ENCODE data around the gene KLHL5. TPM values are rescaled to one million over a fixed set of nuclear protein-coding genes. Genes with fewer than 3 reads are reported as not detected.

KLHL5 gene
- total and polyA plus RNA-seq, 4 donors, result 14.2 to 65.4 (median 25.6) TPM

DNA sequence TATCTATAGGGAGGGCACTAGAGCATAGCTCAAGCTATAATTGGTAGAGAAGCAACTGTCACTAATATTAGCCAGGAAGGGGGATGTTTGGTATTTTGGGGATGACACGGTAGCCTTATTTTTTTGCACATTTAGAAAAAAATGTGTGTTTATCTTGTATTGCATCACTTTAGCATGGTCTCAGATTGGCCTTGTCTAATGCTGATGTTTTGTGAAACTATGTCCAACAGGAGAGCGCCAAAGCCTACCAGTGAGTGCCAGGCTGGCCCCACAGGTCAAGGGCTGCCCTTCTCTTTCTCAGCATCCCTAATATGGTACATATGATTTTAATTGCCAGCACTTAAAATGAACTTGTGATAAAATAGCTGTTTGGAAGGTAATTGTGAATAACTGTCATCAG, 95.5 kb downstream of the KLHL5 start:
- Histone ChIP-seq H3K36me3 (ENCODE audit: control insufficient read depth in 4 of 4, insufficient read depth in 3 of 4, low read depth in 1 of 4, low read length in 3 of 4) (no peaks in the 10 kb centered on the region), H3K9me3 (ENCODE audit: control insufficient read depth in 4 of 4, low read length in 3 of 4) (no peaks in the 10 kb centered on the region), H3K9ac (ENCODE audit: low read depth in 1 of 2, low read length in 2 of 2) (no peak overlapping the region), H3K4me1 (ENCODE audit: control insufficient read depth in 4 of 4, insufficient read depth in 4 of 4, low read length in 3 of 4) (no peaks in the 10 kb centered on the region), H3K27ac (ENCODE audit: low read depth in 1 of 2, low read length in 2 of 2) (no peak overlapping the region), H3K27me3 (ENCODE audit: control insufficient read depth in 4 of 4, insufficient read depth in 4 of 4, low read length in 3 of 4) (no peaks in the 10 kb centered on the region), H3K4me3 (ENCODE audit: low read depth in 1 of 3, low read length in 3 of 3) (no peak overlapping the region)
- WGBS, result 55% methylated on average over 2 of the region's 2 CpGs
- no peak for TF ChIP-seq GABPA (IDR thresholded peaks at IDR 0.05 in 1 of 2, conservative IDR thresholded peaks at IDR 0.05 in 1 of 2)
- TF ChIP-seq YY1 (IDR thresholded peaks at IDR 0.05), result no peak
- TF ChIP-seq, protein P1, sequence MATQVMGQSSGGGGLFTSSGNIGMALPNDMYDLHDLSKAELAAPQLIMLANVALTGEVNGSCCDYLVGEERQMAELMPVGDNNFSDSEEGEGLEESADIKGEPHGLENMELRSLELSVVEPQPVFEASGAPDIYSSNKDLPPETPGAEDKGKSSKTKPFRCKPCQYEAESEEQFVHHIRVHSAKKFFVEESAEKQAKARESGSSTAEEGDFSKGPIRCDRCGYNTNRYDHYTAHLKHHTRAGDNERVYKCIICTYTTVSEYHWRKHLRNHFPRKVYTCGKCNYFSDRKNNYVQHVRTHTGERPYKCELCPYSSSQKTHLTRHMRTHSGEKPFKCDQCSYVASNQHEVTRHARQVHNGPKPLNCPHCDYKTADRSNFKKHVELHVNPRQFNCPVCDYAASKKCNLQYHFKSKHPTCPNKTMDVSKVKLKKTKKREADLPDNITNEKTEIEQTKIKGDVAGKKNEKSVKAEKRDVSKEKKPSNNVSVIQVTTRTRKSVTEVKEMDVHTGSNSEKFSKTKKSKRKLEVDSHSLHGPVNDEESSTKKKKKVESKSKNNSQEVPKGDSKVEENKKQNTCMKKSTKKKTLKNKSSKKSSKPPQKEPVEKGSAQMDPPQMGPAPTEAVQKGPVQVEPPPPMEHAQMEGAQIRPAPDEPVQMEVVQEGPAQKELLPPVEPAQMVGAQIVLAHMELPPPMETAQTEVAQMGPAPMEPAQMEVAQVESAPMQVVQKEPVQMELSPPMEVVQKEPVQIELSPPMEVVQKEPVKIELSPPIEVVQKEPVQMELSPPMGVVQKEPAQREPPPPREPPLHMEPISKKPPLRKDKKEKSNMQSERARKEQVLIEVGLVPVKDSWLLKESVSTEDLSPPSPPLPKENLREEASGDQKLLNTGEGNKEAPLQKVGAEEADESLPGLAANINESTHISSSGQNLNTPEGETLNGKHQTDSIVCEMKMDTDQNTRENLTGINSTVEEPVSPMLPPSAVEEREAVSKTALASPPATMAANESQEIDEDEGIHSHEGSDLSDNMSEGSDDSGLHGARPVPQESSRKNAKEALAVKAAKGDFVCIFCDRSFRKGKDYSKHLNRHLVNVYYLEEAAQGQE (IDR thresholded peaks at IDR 0.05), result no peak
- no peak for TF ChIP-seq RAD21 (IDR thresholded peaks at IDR 0.05)
- no peak for TF ChIP-seq FOXA2 (IDR thresholded peaks at IDR 0.05)
- TF ChIP-seq JUND (IDR thresholded peaks at IDR 0.05), result no peak
- no peak for TF ChIP-seq SP1 (IDR thresholded peaks at IDR 0.05)
- no peak for TF ChIP-seq HNF4G (IDR thresholded peaks at IDR 0.05)
- TF ChIP-seq NR2F2 (IDR thresholded peaks at IDR 0.05), result no peak
- TF ChIP-seq, protein P2, sequence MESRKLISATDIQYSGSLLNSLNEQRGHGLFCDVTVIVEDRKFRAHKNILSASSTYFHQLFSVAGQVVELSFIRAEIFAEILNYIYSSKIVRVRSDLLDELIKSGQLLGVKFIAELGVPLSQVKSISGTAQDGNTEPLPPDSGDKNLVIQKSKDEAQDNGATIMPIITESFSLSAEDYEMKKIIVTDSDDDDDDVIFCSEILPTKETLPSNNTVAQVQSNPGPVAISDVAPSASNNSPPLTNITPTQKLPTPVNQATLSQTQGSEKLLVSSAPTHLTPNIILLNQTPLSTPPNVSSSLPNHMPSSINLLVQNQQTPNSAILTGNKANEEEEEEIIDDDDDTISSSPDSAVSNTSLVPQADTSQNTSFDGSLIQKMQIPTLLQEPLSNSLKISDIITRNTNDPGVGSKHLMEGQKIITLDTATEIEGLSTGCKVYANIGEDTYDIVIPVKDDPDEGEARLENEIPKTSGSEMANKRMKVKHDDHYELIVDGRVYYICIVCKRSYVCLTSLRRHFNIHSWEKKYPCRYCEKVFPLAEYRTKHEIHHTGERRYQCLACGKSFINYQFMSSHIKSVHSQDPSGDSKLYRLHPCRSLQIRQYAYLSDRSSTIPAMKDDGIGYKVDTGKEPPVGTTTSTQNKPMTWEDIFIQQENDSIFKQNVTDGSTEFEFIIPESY (IDR thresholded peaks at IDR 0.05), result no peak
- no peak for TF ChIP-seq HNF4A (conservative IDR thresholded peaks at IDR 0.05)
- no peak for TF ChIP-seq EGR1 (IDR thresholded peaks at IDR 0.05; ENCODE audit: low read depth in 2 of 2)
- TF ChIP-seq, protein P3, sequence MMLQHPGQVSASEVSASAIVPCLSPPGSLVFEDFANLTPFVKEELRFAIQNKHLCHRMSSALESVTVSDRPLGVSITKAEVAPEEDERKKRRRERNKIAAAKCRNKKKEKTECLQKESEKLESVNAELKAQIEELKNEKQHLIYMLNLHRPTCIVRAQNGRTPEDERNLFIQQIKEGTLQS (IDR thresholded peaks at IDR 0.05), result no peak
- TF ChIP-seq, protein P4, sequence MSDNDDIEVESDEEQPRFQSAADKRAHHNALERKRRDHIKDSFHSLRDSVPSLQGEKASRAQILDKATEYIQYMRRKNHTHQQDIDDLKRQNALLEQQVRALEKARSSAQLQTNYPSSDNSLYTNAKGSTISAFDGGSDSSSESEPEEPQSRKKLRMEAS (IDR thresholded peaks at IDR 0.05), result no peak
- TF ChIP-seq RXRA (IDR thresholded peaks at IDR 0.05), result no peak
- TF ChIP-seq FOXA1 (IDR thresholded peaks at IDR 0.05), result no peak
- TF ChIP-seq, protein P5, sequence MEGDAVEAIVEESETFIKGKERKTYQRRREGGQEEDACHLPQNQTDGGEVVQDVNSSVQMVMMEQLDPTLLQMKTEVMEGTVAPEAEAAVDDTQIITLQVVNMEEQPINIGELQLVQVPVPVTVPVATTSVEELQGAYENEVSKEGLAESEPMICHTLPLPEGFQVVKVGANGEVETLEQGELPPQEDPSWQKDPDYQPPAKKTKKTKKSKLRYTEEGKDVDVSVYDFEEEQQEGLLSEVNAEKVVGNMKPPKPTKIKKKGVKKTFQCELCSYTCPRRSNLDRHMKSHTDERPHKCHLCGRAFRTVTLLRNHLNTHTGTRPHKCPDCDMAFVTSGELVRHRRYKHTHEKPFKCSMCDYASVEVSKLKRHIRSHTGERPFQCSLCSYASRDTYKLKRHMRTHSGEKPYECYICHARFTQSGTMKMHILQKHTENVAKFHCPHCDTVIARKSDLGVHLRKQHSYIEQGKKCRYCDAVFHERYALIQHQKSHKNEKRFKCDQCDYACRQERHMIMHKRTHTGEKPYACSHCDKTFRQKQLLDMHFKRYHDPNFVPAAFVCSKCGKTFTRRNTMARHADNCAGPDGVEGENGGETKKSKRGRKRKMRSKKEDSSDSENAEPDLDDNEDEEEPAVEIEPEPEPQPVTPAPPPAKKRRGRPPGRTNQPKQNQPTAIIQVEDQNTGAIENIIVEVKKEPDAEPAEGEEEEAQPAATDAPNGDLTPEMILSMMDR (IDR thresholded peaks at IDR 0.05; ENCODE audit: low read depth, low read length, missing input control), result no peak
- TF ChIP-seq TAF1 (conservative IDR thresholded peaks at IDR 0.05), result no peak
- no peak for DNase-seq (ENCODE audit: low spot score)
